MCF 10A (cell line): ENCODE data around the gene SLC8A2. TPM values are rescaled to one million over a fixed set of nuclear protein-coding genes. Genes with fewer than 3 reads are reported as not detected.
A peak's percentile ranks its signal among the peaks of the same experiment; 100 is the strongest.

ENCODE experiments used
- BruUV-seq: library from RNA; stranded (reverse); fragments of 400-500 nt; replicated peaks from 2 replicates; lab custom pipeline; 2021; lab: Mats Ljungman, UMichigan
- CTCF ChIA-PET: fragments of 300-600 bp; sonication (Branson Sonifier 250); formaldehyde crosslinking; extraction: SDS; loops from one replicate; lab custom pipeline; 2021; ENCODE audit warnings: antibody characterized with exemption, inconsistent platforms; lab: Yijun Ruan, JAX
- POLR2A ChIA-PET: fragments of 300-600, 350-650 bp; sonication (Branson Sonifier 250); formaldehyde crosslinking; extraction: SDS; loops from one replicate; lab custom pipeline; 2020; ENCODE audit warnings: antibody characterized with exemption, inconsistent platforms; lab: Yijun Ruan, JAX
- DNase-seq: peaks from one replicate; pipeline ENCODE4 v3.0.0-alpha.2; 2018; ENCODE audit not compliant: unreplicated experiment
- H3K27ac Mint-ChIP-seq: one replicate; pipeline ENCODE4 v1.8.0; 2022; ENCODE audit warnings: mild to moderate bottlenecking, low read depth, mixed read lengths; ENCODE audit not compliant: unreplicated experiment
- H3K27me3 Mint-ChIP-seq: one replicate; pipeline ENCODE4 v1.8.0; 2022; ENCODE audit warnings: mixed read lengths; ENCODE audit not compliant: insufficient read depth, unreplicated experiment
- H3K36me3 Mint-ChIP-seq: one replicate; pipeline ENCODE4 v1.8.0; 2022; ENCODE audit warnings: mild to moderate bottlenecking, moderate library complexity, mixed read lengths; ENCODE audit not compliant: insufficient read depth, unreplicated experiment
- H3K4me1 Mint-ChIP-seq: one replicate; pipeline ENCODE4 v1.8.0; 2022; ENCODE audit warnings: mixed read lengths; ENCODE audit not compliant: insufficient read depth, unreplicated experiment
- H3K4me3 Mint-ChIP-seq: one replicate; pipeline ENCODE4 v1.8.0; 2022; ENCODE audit warnings: mild to moderate bottlenecking, moderate library complexity, mixed read lengths; ENCODE audit not compliant: unreplicated experiment
- H3K9me3 Mint-ChIP-seq: one replicate; pipeline ENCODE4 v1.8.0; 2022; ENCODE audit warnings: mixed read lengths; ENCODE audit not compliant: unreplicated experiment
- CTCF ChIP-seq: fragments of 200-600 bp; IDR thresholded peaks from one replicate; pipeline ENCODE4 v1.8.0; 2022; ENCODE audit warnings: antibody characterized with exemption, mild to moderate bottlenecking; ENCODE audit not compliant: unreplicated experiment
- intact Hi-C: fragments of 100-400 bp; cut with micrococcal nuclease; formaldehyde crosslinking; loops from 2 replicates; pipeline ENCODE4 v1.14.1; 2022
- total RNA-seq: library from RNA; stranded (reverse); gene quantifications from 2 replicates; pipeline ENCODE4 v1.2.3, GENCODE V29; 2022

The SLC8A2 gene
- total RNA-seq, 1 experiment from 2014 or later: not detected

GRCh38 chr19:47492137-47492533, 20.4 kb upstream of the SLC8A2 start:
- ChIA-PET CTCF (interaction anchor here (0.6 to 1.7 kb wide), 3 partner anchors 8 to 216 kb away, joined by 3 to 4 read pairs (median 4); partner anchors contain the start of gene KPTN), POLR2A (interaction anchor here (1.7 kb wide), 1 partner anchor 10 kb away, joined by 6 read pairs; no protein-coding TSS in a partner anchor)
- H3K4me1 Mint-ChIP-seq: peaks cover 7% of the 10 kb centered on the region
- DNase-seq: no peak
- H3K4me3 Mint-ChIP-seq: no peak overlapping the region
- no peak for TF ChIP-seq CTCF
- H3K27me3 Mint-ChIP-seq: no peaks in the 10 kb centered on the region
- no peaks in the 10 kb centered on the region for H3K9me3 Mint-ChIP-seq
- no TSS peak for BruUV-seq
- H3K27ac Mint-ChIP-seq: no peak overlapping the region
- peaks cover 33% of the 10 kb centered on the region for H3K36me3 Mint-ChIP-seq
- intact Hi-C loops: no loop called here

GRCh38 chr19:47491358-47492136, 19.9 kb upstream of the SLC8A2 start:
- no peaks in the 10 kb centered on the region for H3K27me3 Mint-ChIP-seq
- ChIA-PET CTCF (interaction anchor here (0.6 to 1.7 kb wide), 5 partner anchors 8 to 217 kb away, joined by 3 to 4 read pairs (median 4); partner anchors contain the start of gene KPTN), POLR2A (interaction anchor here (0.5 to 1.8 kb wide), 3 partner anchors 11 to 71 kb away, joined by 4 to 6 read pairs (median 4); no protein-coding TSS in a partner anchor)
- BruUV-seq: no TSS peak
- H3K4me1 Mint-ChIP-seq: peaks cover 7% of the 10 kb centered on the region
- H3K4me3 Mint-ChIP-seq: no peak overlapping the region
- H3K27ac Mint-ChIP-seq: no peak overlapping the region
- DNase-seq: no peak
- no peak for TF ChIP-seq CTCF
- H3K36me3 Mint-ChIP-seq: peaks cover 33% of the 10 kb centered on the region
- intact Hi-C loops: no loop called here
- H3K9me3 Mint-ChIP-seq: no peaks in the 10 kb centered on the region

GRCh38 chr19:47490847-47491246, 19.2 kb upstream of the SLC8A2 start:
- no TSS peak for BruUV-seq
- peaks cover 7% of the 10 kb centered on the region for H3K4me1 Mint-ChIP-seq
- H3K27me3 Mint-ChIP-seq: no peaks in the 10 kb centered on the region
- no peak overlapping the region for H3K4me3 Mint-ChIP-seq
- H3K36me3 Mint-ChIP-seq: peaks cover 33% of the 10 kb centered on the region
- no peak overlapping the region for H3K27ac Mint-ChIP-seq
- intact Hi-C loops: no loop called here
- no peak for DNase-seq
- CTCF ChIA-PET: interaction anchor here (0.8 kb wide), 1 partner anchor 37 kb away, joined by 4 read pairs; no protein-coding TSS in a partner anchor
- H3K9me3 Mint-ChIP-seq: no peaks in the 10 kb centered on the region
- TF ChIP-seq CTCF: no peak
- POLR2A ChIA-PET: interaction anchor here (0.5 to 1.8 kb wide), 3 partner anchors 8 to 70 kb away, joined by 4 read pairs; no protein-coding TSS in a partner anchor

GRCh38 chr19:47490031-47490430, 18.3 kb upstream of the SLC8A2 start:
- intact Hi-C loops: no loop called here
- Mint-ChIP-seq H3K27ac (peak overlapping the region; percentile 84), H3K4me1 (peaks cover 9% of the 10 kb centered on the region), H3K4me3 (no peak overlapping the region), H3K36me3 (peaks cover 36% of the 10 kb centered on the region), H3K27me3 (no peaks in the 10 kb centered on the region), H3K9me3 (no peaks in the 10 kb centered on the region)
- no peak for DNase-seq
- no TSS peak for BruUV-seq
- POLR2A ChIA-PET: interaction anchor here (1.0 to 1.8 kb wide), 2 partner anchors 9 to 20 kb away, joined by 4 read pairs; no protein-coding TSS in a partner anchor
- CTCF ChIA-PET: no interaction called here
- TF ChIP-seq CTCF: no peak
